ENCODE results near the gene WWTR1. TPM values are rescaled to one million over a fixed set of nuclear protein-coding genes. Genes with fewer than 3 reads are reported as not detected.

The WWTR1 gene
- total and polyA plus RNA-seq, 2 of the 4 experiments (the other 2 are of a cell fraction) = 38.9 to 65.3 TPM

GRCh38 chr3:149511040-149511626 is 146.7 kb downstream of the WWTR1 start:
- dilution Hi-C loops (cut with HindIII; ENCODE audit: low sequenced_read_pairs, unreplicated experiment) = loop anchor here (25.0 kb wide), 1 partner anchor 226 kb away; no protein-coding TSS in a partner anchor
- in situ Hi-C loops (cut with MboI; ENCODE audit: low sequenced_read_pairs) = loop anchor here (5.0 kb wide), 1 partner anchor 206 kb away; no protein-coding TSS in a partner anchor
- ChIA-PET CTCF (interaction anchor here (0.7 kb wide), 1 partner anchor 658 kb away, joined by 5 read pairs; no protein-coding TSS in a partner anchor), POLR2A (ENCODE audit: unreplicated experiment) (interaction anchor here (0.6 kb wide), 1 partner anchor 226 kb away, joined by 4 read pairs; no protein-coding TSS in a partner anchor)
- H3K14ac ChIP-seq (replicated peaks; ENCODE audit: low read depth, low read length) = no peak overlapping the region
- no peak overlapping the region for H2BK15ac ChIP-seq (ENCODE audit: low read depth, low read length)
- no peaks in the 10 kb centered on the region for H3K27me3 ChIP-seq (ENCODE audit: control insufficient read depth, insufficient read depth, low read length)
- H4K20me1 ChIP-seq (ENCODE audit: insufficient read depth, low read length) = no peaks in the 10 kb centered on the region
- no peak overlapping the region for H3K4me2 ChIP-seq (ENCODE audit: low read depth, low read length)
- H2BK120ac ChIP-seq (ENCODE audit: low read depth, low read length) = no peak overlapping the region
- no peak overlapping the region for H2BK5ac ChIP-seq (ENCODE audit: low read depth, low read length, poor library complexity, severe bottlenecking)
- ATAC-seq (ENCODE audit: low read depth) (no peak), DNase-seq (no peak)
- H3K4ac ChIP-seq (ENCODE audit: low read depth, low read length) = no peak overlapping the region
- WGBS, 2 experiments (ENCODE audit: extremely low coverage in 2 of 2, insufficient read length in 1 of 2) = 43% methylated on average over 1 of the region's 3 CpGs; no CpG with 5 or more reads in 1 of the 2 experiments
- no TSS peak for BruUV-seq (replicated peaks)
- H2AK5ac ChIP-seq (ENCODE audit: low read depth, low read length) = no peak overlapping the region
- H2AFZ ChIP-seq (replicated peaks; ENCODE audit: low read length, poor library complexity) = no peak overlapping the region
- no peak overlapping the region for H2BK20ac ChIP-seq (ENCODE audit: low read depth, low read length)
- H4K91ac ChIP-seq (ENCODE audit: insufficient read depth, low read depth, low read length) = no peak overlapping the region
- H3K79me1 ChIP-seq (ENCODE audit: low read depth in 1 of 2, low read length in 2 of 2) = no peaks in the 10 kb centered on the region
- intact Hi-C loops (cut with micrococcal nuclease) = no loop called here
- no peak overlapping the region for H3K4me3 ChIP-seq (ENCODE audit: insufficient read depth, low read depth, low read length)
- no peak overlapping the region for H3K27ac ChIP-seq (ENCODE audit: insufficient read depth, low read length)
- no peak overlapping the region for H3K9ac ChIP-seq (ENCODE audit: low read depth, low read length)
- H2AK9ac ChIP-seq (replicated peaks; ENCODE audit: low read depth, low read length, poor library complexity) = no peak overlapping the region
- peaks cover 15% of the 10 kb centered on the region for H3K4me1 ChIP-seq (ENCODE audit: control insufficient read depth, insufficient read depth, low read length)
- H3K9me1 ChIP-seq (ENCODE audit: insufficient read depth, low read length) = peaks cover 12% of the 10 kb centered on the region
- no peaks in the 10 kb centered on the region for H3K36me3 ChIP-seq (ENCODE audit: control insufficient read depth, insufficient read depth, low read length)
- H3K56ac ChIP-seq (ENCODE audit: extremely low read depth, insufficient read depth, low read length) = no peak overlapping the region
- no peak for TF ChIP-seq ELK1 (IDR thresholded peaks at IDR 0.05; ENCODE audit: borderline replicate concordance, low read depth, low read length)
- TF ChIP-seq FOS (IDR thresholded peaks at IDR 0.05; ENCODE audit: low read depth, low read length) = no peak
- TF ChIP-seq POLR2A (IDR thresholded peaks at IDR 0.05; ENCODE audit: low read depth, low read length) = no peak
- no peak for TF ChIP-seq MAFK (IDR thresholded peaks at IDR 0.05; ENCODE audit: low read depth, low read length)
- no peak for TF ChIP-seq USF2 (IDR thresholded peaks at IDR 0.05; ENCODE audit: low read depth, low read length)
- no peak for TF ChIP-seq RCOR1 (IDR thresholded peaks at IDR 0.05; ENCODE audit: insufficient replicate concordance, low read length)
- no peak for TF ChIP-seq CEBPB (IDR thresholded peaks at IDR 0.05; ENCODE audit: low read depth, low read length)
- TF ChIP-seq RFX5 (IDR thresholded peaks at IDR 0.05; ENCODE audit: low read depth, low read length) = no peak
- no peak for TF ChIP-seq CHD1 (IDR thresholded peaks at IDR 0.05; ENCODE audit: low read depth, low read length)
- no peak for TF ChIP-seq CTCF (conservative IDR thresholded peaks at IDR 0.05; ENCODE audit: low read depth, low read length)
- no peak for TF ChIP-seq NFE2L2 (IDR thresholded peaks at IDR 0.05; ENCODE audit: low read depth, low read length)
- no peak for TF ChIP-seq MAZ (IDR thresholded peaks at IDR 0.05; ENCODE audit: borderline replicate concordance, low read depth, low read length)
- no peak for TF ChIP-seq RAD21 (IDR thresholded peaks at IDR 0.05; ENCODE audit: low read length)
- no peak for TF ChIP-seq BHLHE40 (IDR thresholded peaks at IDR 0.05; ENCODE audit: low read depth, low read length)
- TF ChIP-seq MXI1 (IDR thresholded peaks at IDR 0.05; ENCODE audit: borderline replicate concordance, low read depth, low read length) = no peak
- no peak overlapping the region for H4K5ac ChIP-seq (ENCODE audit: low read depth, low read length)
- no peak overlapping the region for H3K18ac ChIP-seq (ENCODE audit: low read depth, low read length)
- H3K9me3 ChIP-seq (ENCODE audit: control insufficient read depth, insufficient read depth, low read length) = no peaks in the 10 kb centered on the region
- no peak overlapping the region for H4K8ac ChIP-seq (ENCODE audit: low read depth in 2 of 2, low read length in 2 of 2)
- no peak overlapping the region for H3K23ac ChIP-seq (ENCODE audit: low read depth, low read length)

Data from IMR-90 (cell line).